K562 treated with DMSO at 1 percent for 24 hours (cell line): ENCODE measurements around the gene LRRC15. TPM values are rescaled to one million over a fixed set of nuclear protein-coding genes. Genes with fewer than 3 reads are reported as not detected.

Source experiments
- total RNA-seq: library from RNA; unstranded; fragments of 300-600 nt; gene quantifications from 2 replicates; pipeline ENCODE4 v1.2.3, GENCODE V29; 2022; ENCODE audit warnings: low read depth; ENCODE audit not compliant: insufficient read depth

The LRRC15 gene
- not detected in 2 replicates for total RNA-seq

GRCh38 chr3:194369522-194370279, at the start of gene LRRC15:
Gene LRRC15 (minus strand): TSS chr3:194369743. CDS start chr3:194361043, 8,700 bp downstream.

DNA sequence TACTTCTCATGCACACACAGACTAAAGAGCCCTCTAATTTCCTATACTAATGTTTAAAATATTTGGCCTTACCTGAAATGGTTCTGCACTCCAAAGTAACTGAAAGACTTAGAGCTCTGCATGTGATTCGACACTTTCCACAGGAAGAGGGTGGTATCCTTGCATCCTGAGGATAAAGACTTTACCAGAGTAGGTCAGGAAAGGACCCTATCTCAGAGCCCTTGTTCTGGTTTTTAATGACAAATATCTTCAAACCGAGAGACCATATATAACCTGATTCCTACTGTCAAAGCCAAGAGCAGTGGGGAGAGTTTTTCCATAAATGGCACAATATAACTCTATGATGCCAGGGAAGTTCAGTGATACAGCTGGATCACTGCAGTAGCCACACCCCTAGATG, 29.6 kb upstream of the LRRC15 start, which contains the start of gene GP5:
GP5 (minus strand) TSS at position 101 of the 400 bp plus-strand sequence. CDS start 984 bp downstream, outside the sequence.

GRCh38 chr3:194351080-194351672, 18.4 kb downstream of the LRRC15 start, which contains the start of gene CPN2:
Gene CPN2 (minus strand): TSS chr3:194351328. CDS start chr3:194342702, 8,626 bp downstream.

Other genes starting within 250 kb of the LRRC15 start
- gene HES1, start 233.6 kb downstream of the LRRC15 start, total RNA-seq, result 70.4 and 76.7 TPM in 2 replicates
- not detected in 2 replicates for gene CPN2, start 18.4 kb downstream of the LRRC15 start, total RNA-seq
- gene GP5, start 29.5 kb upstream of the LRRC15 start, total RNA-seq, result 0.09 TPM in 1 of 2 replicates, not detected in the other
- gene ATP13A3, start 117.3 kb upstream of the LRRC15 start, total RNA-seq, result 19.2 and 22.5 TPM in 2 replicates